H1 (cell line): Measurements from ENCODE around the gene ZNF700. TPM values are rescaled to one million over a fixed set of nuclear protein-coding genes. Genes with fewer than 3 reads are reported as not detected.

Source experiments
- CTCF ChIA-PET: fragments of 300-600 bp; sonication (Branson Sonifier 250); formaldehyde crosslinking; loops from one replicate; lab custom pipeline; 2021; ENCODE audit not compliant: partially characterized antibody; lab: Charles Lee
- POLR2A ChIA-PET: fragments of 300-600 bp; sonication (Branson Sonifier 250); formaldehyde crosslinking; loops from one replicate; lab custom pipeline; 2021; ENCODE audit warnings: inconsistent platforms; ENCODE audit not compliant: partially characterized antibody; lab: Charles Lee
- DNase-seq, 2 experiments: peaks; one replicate each; pipeline versions ENCODE4 v3.0.0 to v3.0.0-alpha.2; 2010 to 2022; ENCODE audit warnings: low spot score in 2 of 2, low read depth in 1 of 2, mixed read lengths in 1 of 2
- FAIRE-seq: peaks from 2 replicates; lab custom pipeline; 2011; peaks lifted over from hg19 to GRCh38; lab: Jason Lieb, UNC
- H2AFZ ChIP-seq: 2 replicates; pipeline ENCODE4 v1.8.1; 2012; ENCODE audit warnings: low read length, inconsistent platforms
- H2AK5ac ChIP-seq: 2 replicates; pipeline ENCODE4 v1.6.1; 2013; ENCODE audit warnings: low read depth, low read length
- H2BK120ac ChIP-seq: replicated peaks from 2 replicates; pipeline ENCODE3; 2013; ENCODE audit warnings: low read depth, low read length, inconsistent platforms
- H2BK12ac ChIP-seq: 2 replicates; pipeline ENCODE4 v1.6.1; 2013; ENCODE audit warnings: low read depth, low read length
- H2BK15ac ChIP-seq: 2 replicates; pipeline ENCODE4 v1.6.1; 2013; ENCODE audit warnings: low read length
- H2BK20ac ChIP-seq: 2 replicates; pipeline ENCODE4 v1.6.1; 2013; ENCODE audit warnings: low read length
- H2BK5ac ChIP-seq: 2 replicates; pipeline ENCODE4 v1.6.1; 2013; ENCODE audit warnings: low read depth, low read length
- H3K14ac ChIP-seq: 2 replicates; pipeline ENCODE4 v1.6.1; 2013; ENCODE audit warnings: inconsistent platforms; ENCODE audit not compliant: insufficient read length
- H3K18ac ChIP-seq: 2 replicates; pipeline ENCODE4 v1.6.1; 2013; ENCODE audit warnings: low read length; ENCODE audit errors: extremely low read depth
- H3K23ac ChIP-seq: 2 replicates; pipeline ENCODE4 v1.6.1; 2013; ENCODE audit warnings: inconsistent platforms; ENCODE audit not compliant: insufficient read length
- H3K23me2 ChIP-seq: 2 replicates; pipeline ENCODE4 v1.6.1; 2013; ENCODE audit warnings: low read depth, low read length
- H3K27ac ChIP-seq: 2 replicates; pipeline ENCODE4 v1.6.1; 2011; ENCODE audit warnings: low read depth, low read length, inconsistent platforms
- H3K27me3 ChIP-seq, 4 experiments: replicated peaks in 1 of 4; 1 replicate in 1 of 4; 2 replicates in 3 of 4; pipeline versions ENCODE4 v1.6.1 to v1.8.1; 2011 to 2013; ENCODE audit warnings: low read length in 3 of 4, mild to moderate bottlenecking in 3 of 4, inconsistent platforms in 2 of 4, mixed read lengths in 2 of 4, moderate library complexity in 1 of 4; ENCODE audit not compliant: control insufficient read depth in 3 of 4, insufficient read depth in 3 of 4; ENCODE audit errors: extremely low read depth in 1 of 4
- H3K36me3 ChIP-seq, 4 experiments: 2 replicates each; pipeline versions ENCODE4 v1.6.1 to v1.8.1; 2011 to 2013; ENCODE audit warnings: mild to moderate bottlenecking in 4 of 4, low read length in 3 of 4, moderate library complexity in 2 of 4, control low read depth in 1 of 4, inconsistent platforms in 1 of 4; ENCODE audit not compliant: insufficient read depth in 4 of 4, control insufficient read depth in 2 of 4
- H3K4ac ChIP-seq: replicated peaks from 2 replicates; pipeline ENCODE3; 2013; ENCODE audit warnings: low read length, low read depth, mixed read lengths, inconsistent platforms; ENCODE audit not compliant: insufficient read length
- H3K4me1 ChIP-seq, 4 experiments: replicated peaks in 1 of 4; 1 replicate in 1 of 4; 2 replicates in 3 of 4; pipeline versions ENCODE4 v1.6.1 to v1.8.1; 2011 to 2013; ENCODE audit warnings: low read length in 3 of 4, inconsistent platforms in 2 of 4, mixed read lengths in 1 of 4; ENCODE audit not compliant: insufficient read depth in 4 of 4, control insufficient read depth in 3 of 4
- H3K4me2 ChIP-seq, 2 experiments: 2 replicates each; pipeline versions ENCODE4 v1.6.1 to v1.8.1; 2011 to 2013; ENCODE audit warnings: low read depth in 2 of 2, low read length in 2 of 2, control low read depth in 1 of 2, inconsistent platforms in 1 of 2, mild to moderate bottlenecking in 1 of 2; ENCODE audit not compliant: insufficient read depth in 1 of 2
- H3K4me3 ChIP-seq, 4 experiments: fragments of 200-600, 300-600 bp in 1 of 4; sonication (generic), shearing (Covaris generic), sonication (Bioruptor Twin) in 1 of 4; 2 replicates each; pipeline versions ENCODE4 v1.5.1 to v1.8.1; 2011 to 2016; ENCODE audit warnings: low read length in 4 of 4, low read depth in 3 of 4, control low read depth in 2 of 4, inconsistent platforms in 2 of 4, mild to moderate bottlenecking in 2 of 4, mixed read lengths in 1 of 4, moderate library complexity in 1 of 4; ENCODE audit not compliant: insufficient read depth in 2 of 4; ENCODE audit errors: extremely low read depth in 1 of 4
- H3K56ac ChIP-seq: replicated peaks from 2 replicates; pipeline ENCODE3; 2013; ENCODE audit warnings: low read depth, mild to moderate bottlenecking, mixed read lengths, low read length, inconsistent platforms; ENCODE audit not compliant: insufficient read length
- H3K79me1 ChIP-seq: 2 replicates; pipeline ENCODE4 v1.6.1; 2013; ENCODE audit warnings: low read depth, low read length, control low read depth
- H3K79me2 ChIP-seq, 2 experiments: 2 replicates each; pipeline versions ENCODE4 v1.6.1 to v1.8.1; 2012 to 2013; ENCODE audit warnings: low read length in 2 of 2, mild to moderate bottlenecking in 2 of 2, inconsistent platforms in 1 of 2; ENCODE audit not compliant: insufficient read depth in 2 of 2, control insufficient read depth in 1 of 2
- H3K9ac ChIP-seq, 4 experiments: replicated peaks in 1 of 4; 1 replicate in 1 of 4; 2 replicates in 3 of 4; pipeline versions ENCODE4 v1.6.1 to v1.8.1; 2011 to 2013; ENCODE audit warnings: low read depth in 3 of 4, low read length in 3 of 4, control low read depth in 2 of 4, mild to moderate bottlenecking in 2 of 4, moderate library complexity in 2 of 4, inconsistent platforms in 1 of 4; ENCODE audit errors: extremely low read depth in 1 of 4
- H3K9me3 ChIP-seq, 2 experiments: 2 replicates each; pipeline versions ENCODE4 v1.6.1 to v1.8.1; 2012 to 2013; ENCODE audit warnings: mild to moderate bottlenecking in 2 of 2, moderate library complexity in 2 of 2, control low read depth in 1 of 2, inconsistent platforms in 1 of 2, low read depth in 1 of 2, low read length in 1 of 2, mixed read lengths in 1 of 2; ENCODE audit not compliant: insufficient read depth in 2 of 2
- H4K20me1 ChIP-seq, 2 experiments: replicated peaks in 1 of 2; 2 replicates each; pipeline versions ENCODE3 to v1.8.1; 2011 to 2013; ENCODE audit warnings: inconsistent platforms in 2 of 2, low read length in 2 of 2, mild to moderate bottlenecking in 1 of 2; ENCODE audit not compliant: insufficient read depth in 2 of 2, control insufficient read depth in 1 of 2
- H4K5ac ChIP-seq: 2 replicates; pipeline ENCODE4 v1.6.1; 2013; ENCODE audit warnings: low read length, low read depth, mixed read lengths, inconsistent platforms; ENCODE audit not compliant: insufficient read length
- H4K8ac ChIP-seq: 2 replicates; pipeline ENCODE4 v1.8.0; 2013; ENCODE audit warnings: mild to moderate bottlenecking, moderate library complexity, low read length, inconsistent platforms; ENCODE audit not compliant: insufficient read depth; ENCODE audit errors: extremely low read depth
- H4K91ac ChIP-seq: replicated peaks from 2 replicates; pipeline ENCODE3; 2013; ENCODE audit warnings: low read length, mixed read lengths, inconsistent platforms; ENCODE audit not compliant: insufficient read length
- CREB1 ChIP-seq: IDR thresholded peaks from 2 replicates; pipeline ENCODE4 v1.6.1; 2012; ENCODE audit warnings: inconsistent platforms
- JUND ChIP-seq: IDR thresholded peaks from 2 replicates; pipeline ENCODE4 v1.6.1; 2011; ENCODE audit warnings: mild to moderate bottlenecking, improper control_type of control experiment, low read length
- KDM1A ChIP-seq: fragments of 200-600, 300-600 bp; sonication (generic); IDR thresholded peaks from 2 replicates; pipeline ENCODE4 v1.7.1; 2016; ENCODE audit warnings: mild to moderate bottlenecking, low read length, borderline replicate concordance
- NRF1 ChIP-seq: IDR thresholded peaks from 2 replicates; pipeline ENCODE4 v1.6.1; 2011; ENCODE audit warnings: mild to moderate bottlenecking, low read depth, low read length, improper control_type of control experiment
- RAD21 ChIP-seq, 2 experiments: IDR thresholded peaks in 1 of 2; conservative IDR thresholded peaks in 1 of 2; 2 replicates each; pipeline ENCODE4 v1.6.1; 2011; ENCODE audit warnings: low read depth in 2 of 2, low read length in 2 of 2, improper control_type of control experiment in 1 of 2, inconsistent platforms in 1 of 2, mild to moderate bottlenecking in 1 of 2, moderate library complexity in 1 of 2
- SP4 ChIP-seq: IDR thresholded peaks from 2 replicates; pipeline ENCODE4 v1.6.1; 2012; ENCODE audit warnings: low read length, inconsistent platforms
- SRF ChIP-seq: IDR thresholded peaks from 2 replicates; pipeline ENCODE4 v1.6.1; 2011; ENCODE audit warnings: mild to moderate bottlenecking, low read depth, low read length, moderate library complexity
- SUZ12 ChIP-seq: fragments of 200-600 bp; sonication (generic); IDR thresholded peaks from 2 replicates; pipeline ENCODE4 v1.6.1; 2012; ENCODE audit warnings: mild to moderate bottlenecking, inconsistent platforms, low read length, moderate library complexity, mixed read lengths
- TCF12 ChIP-seq: IDR thresholded peaks from 2 replicates; pipeline ENCODE4 v1.6.1; 2011; ENCODE audit warnings: low read depth, mild to moderate bottlenecking, low read length
- USF2 ChIP-seq: IDR thresholded peaks from 2 replicates; pipeline ENCODE4 v1.6.1; 2011; ENCODE audit warnings: low read length, improper control_type of control experiment
- WGBS, 2 experiments: shearing (Covaris generic) in 1 of 2; methylation state at CpG; one replicate each; pipeline versions ENCODE4 v1.1.6 to v1.1.7; 2013 to 2015; ENCODE audit warnings: low lambda C conversion rate in 2 of 2, mixed read lengths in 2 of 2, inconsistent platforms in 1 of 2, low coverage in 1 of 2, missing lambda C conversion rate in 1 of 2; ENCODE audit not compliant: insufficient replicate concordance in 2 of 2, insufficient coverage in 1 of 2, insufficient read length in 1 of 2; ENCODE audit errors: extremely low coverage in 1 of 2, missing lambda C conversion rate in 1 of 2; 5-methylcytosine and 5-hydroxymethylcytosine counted together
- polyA plus RNA-seq, 7 experiments: library from polyadenylated mRNA; depleted of rRNA in 3 of 7; stranded (reverse) in 5 of 7; unstranded in 2 of 7; fragments of >200 nt in 5 of 7; fragments of 200-250 nt in 2 of 7; gene quantifications; 1 replicate in 5 of 7; 2 replicates in 1 of 7; 4 replicates in 1 of 7; pipeline versions ENCODE4 v1.2.1 to v1.2.3, GENCODE V29; 2011 to 2013; ENCODE audit warnings: missing spikeins in 2 of 7, mixed read lengths in 2 of 7
- total RNA-seq: library from RNA; stranded (reverse); fragmentation: NEBNext Ultra II Directional; extraction: Animal tissue kit (Norgen Biotek cat#: 25700); gene quantifications from 2 replicates; pipeline ENCODE4 v1.2.1, GENCODE V29; 2021
- TF ChIP-seq, protein P1 (sequence below): IDR thresholded peaks from 2 replicates; pipeline ENCODE4 v1.6.1; 2012; ENCODE audit warnings: inconsistent platforms
- TF ChIP-seq, protein P2 (sequence below): IDR thresholded peaks from 2 replicates; pipeline ENCODE4 v1.6.1; 2012; ENCODE audit warnings: low read length, inconsistent platforms

The ZNF700 gene
- total and polyA plus RNA-seq, 2 of the 8 experiments (the other 6 are each of a cell fraction or from before 2014, with no cell fraction given): 3.0 to 10.5 TPM

GRCh38 chr19:11931513-11931912 is 6.6 kb downstream of the ZNF700 start:
- Histone ChIP-seq H3K36me3 (no peaks in the 10 kb centered on the region; a peak in 1 of 8 replicates), H3K27me3 (no peaks in the 10 kb centered on the region), H2BK15ac (no peak overlapping the region), H4K20me1 (no peaks in the 10 kb centered on the region), H2AK5ac (no peak overlapping the region), H2BK5ac (no peak overlapping the region), H3K18ac (no peak overlapping the region), H2BK20ac (no peak overlapping the region), H3K27ac (no peak overlapping the region), H3K4ac (no peak overlapping the region), H2BK12ac (no peak overlapping the region), H3K23me2 (no peaks in the 10 kb centered on the region), H3K79me2 (peaks cover 0 to 13% of the 10 kb centered on the region in 2 experiments; a peak in 2 of 4 replicates), H3K79me1 (no peaks in the 10 kb centered on the region; the same call in 1 of the 2 replicates), H2AFZ (no peak overlapping the region), H2BK120ac (no peak overlapping the region), H3K9me3 (peaks cover 0 to 7% of the 10 kb centered on the region in 2 experiments; a peak in 2 of 4 replicates), H3K4me2 (no peak overlapping the region), H4K8ac (no peak overlapping the region), H4K5ac (no peak overlapping the region), H3K14ac (no peak overlapping the region), H4K91ac (no peak overlapping the region), H3K23ac (no peak overlapping the region), H3K56ac (no peak overlapping the region), H3K4me1 (no peaks in the 10 kb centered on the region), H3K9ac (no peak overlapping the region), H3K4me3 (no peak overlapping the region)
- ChIA-PET POLR2A (no interaction called here), CTCF (no interaction called here)
- FAIRE-seq (no peak), DNase-seq (no peak)
- WGBS, 2 experiments: 100% methylated on average over 3 of the region's 3 CpGs; no CpG with 5 or more reads in 1 of the 2 experiments
- TF ChIP-seq SRF (no peak), NRF1 (no peak), JUND (no peak), CREB1 (no peak), KDM1A (no peak), SP4 (no peak), TCF12 (no peak), USF2 (no peak), SUZ12 (no peak), RAD21 (IDR thresholded peaks at IDR 0.05 in 1 of 2, conservative IDR thresholded peaks at IDR 0.05 in 1 of 2; ENCODE audit: low read depth in 2 of 2, low read length in 2 of 2) (no peak)
- TF ChIP-seq, protein P1, sequence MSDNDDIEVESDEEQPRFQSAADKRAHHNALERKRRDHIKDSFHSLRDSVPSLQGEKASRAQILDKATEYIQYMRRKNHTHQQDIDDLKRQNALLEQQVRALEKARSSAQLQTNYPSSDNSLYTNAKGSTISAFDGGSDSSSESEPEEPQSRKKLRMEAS: no peak
- TF ChIP-seq, protein P2, sequence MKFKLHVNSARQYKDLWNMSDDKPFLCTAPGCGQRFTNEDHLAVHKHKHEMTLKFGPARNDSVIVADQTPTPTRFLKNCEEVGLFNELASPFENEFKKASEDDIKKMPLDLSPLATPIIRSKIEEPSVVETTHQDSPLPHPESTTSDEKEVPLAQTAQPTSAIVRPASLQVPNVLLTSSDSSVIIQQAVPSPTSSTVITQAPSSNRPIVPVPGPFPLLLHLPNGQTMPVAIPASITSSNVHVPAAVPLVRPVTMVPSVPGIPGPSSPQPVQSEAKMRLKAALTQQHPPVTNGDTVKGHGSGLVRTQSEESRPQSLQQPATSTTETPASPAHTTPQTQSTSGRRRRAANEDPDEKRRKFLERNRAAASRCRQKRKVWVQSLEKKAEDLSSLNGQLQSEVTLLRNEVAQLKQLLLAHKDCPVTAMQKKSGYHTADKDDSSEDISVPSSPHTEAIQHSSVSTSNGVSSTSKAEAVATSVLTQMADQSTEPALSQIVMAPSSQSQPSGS: no peak
